K562 (cell line): Measurements from ENCODE around the gene TBRG1. TPM values are rescaled to one million over a fixed set of nuclear protein-coding genes. Genes with fewer than 3 reads are reported as not detected.

Experiments used
- CC2D1A ChIP-seq: fragments of 450-650 bp; IDR thresholded peaks from 2 replicates; pipeline ENCODE4 v1.6.1; 2017; ENCODE audit warnings: mild to moderate bottlenecking
- CREB1 ChIP-seq, 2 experiments: sonication (generic) in 1 of 2; formaldehyde crosslinking in 1 of 2; IDR thresholded peaks; 2 replicates each; pipeline versions ENCODE4 v1.6.1 to v1.8.0; 2012 to 2022; ENCODE audit warnings: inconsistent platforms in 1 of 2, mild to moderate bottlenecking in 1 of 2, missing genetic modification reagents in 1 of 2, moderate library complexity in 1 of 2
- CREB5 ChIP-seq: fragments of 250-450 bp; sonication (Bioruptor Pico); IDR thresholded peaks from 2 replicates; pipeline ENCODE4 v1.5.0; 2020; ENCODE audit warnings: mild to moderate bottlenecking
- ETV6 ChIP-seq, 3 experiments: fragments of 150-350 bp in 1 of 3; sonication (generic) in 1 of 3; formaldehyde crosslinking in 1 of 3; IDR thresholded peaks; 2 replicates each; pipeline versions ENCODE4 v1.6.1 to v1.8.0; 2014 to 2022; ENCODE audit warnings: borderline replicate concordance in 2 of 3, low read depth in 2 of 3, antibody characterized with exemption in 1 of 3, low read length in 1 of 3, mild to moderate bottlenecking in 1 of 3, missing genetic modification reagents in 1 of 3
- EWSR1 ChIP-seq: fragments of 450-650 bp; IDR thresholded peaks from 2 replicates; pipeline ENCODE4 v1.6.1; 2018; ENCODE audit warnings: borderline replicate concordance, mild to moderate bottlenecking, low read depth, moderate library complexity; ENCODE audit not compliant: partially characterized antibody
- FIP1L1 ChIP-seq: fragments of 200-400 bp; formaldehyde crosslinking; IDR thresholded peaks from 2 replicates; pipeline ENCODE4 v1.6.1; 2018; ENCODE audit warnings: mild to moderate bottlenecking, low read depth, low read length; ENCODE audit not compliant: poor library complexity, severe bottlenecking
- HNRNPUL1 ChIP-seq: fragments of 200-400 bp; formaldehyde crosslinking; IDR thresholded peaks from 2 replicates; pipeline ENCODE4 v1.6.1; 2017; ENCODE audit warnings: low read length
- JUNB ChIP-seq: fragments of 450-650 bp; formaldehyde crosslinking; conservative IDR thresholded peaks from 2 replicates; pipeline ENCODE4 v1.4.0; 2020; ENCODE audit warnings: mild to moderate bottlenecking
- NFYB ChIP-seq: IDR thresholded peaks from 2 replicates; pipeline ENCODE4 v1.6.1; 2011; ENCODE audit warnings: mild to moderate bottlenecking, moderate library complexity; ENCODE audit not compliant: insufficient read length; ENCODE audit errors: extremely low read depth
- NKRF ChIP-seq: fragments of 450-650 bp; IDR thresholded peaks from 2 replicates; pipeline ENCODE4 v1.6.1; 2016; ENCODE audit warnings: borderline replicate concordance
- NONO ChIP-seq, 2 experiments: fragments of 200-400 bp in 1 of 2; fragments of 450-650 bp in 1 of 2; formaldehyde crosslinking in 1 of 2; IDR thresholded peaks; 2 replicates each; pipeline ENCODE4 v1.6.1; 2017; ENCODE audit warnings: low read depth in 2 of 2, mild to moderate bottlenecking in 2 of 2, moderate library complexity in 2 of 2, low read length in 1 of 2
- RAD51 ChIP-seq: fragments of 450-650 bp; IDR thresholded peaks from 2 replicates; pipeline ENCODE4 v1.7.1; 2016; ENCODE audit warnings: low read depth, mild to moderate bottlenecking, borderline replicate concordance
- SMAD4 ChIP-seq: fragments of 250-450 bp; sonication (Bioruptor Pico); conservative IDR thresholded peaks from 2 replicates; pipeline ENCODE4 v1.8.0; 2021; ENCODE audit warnings: inconsistent platforms, mild to moderate bottlenecking, moderate library complexity
- SMARCB1 ChIP-seq: IDR thresholded peaks from 2 replicates; pipeline ENCODE4 v1.6.1; 2011; ENCODE audit warnings: improper control_type of control experiment, low read depth; ENCODE audit not compliant: insufficient read length
- TCF7 ChIP-seq: sonication (generic); IDR thresholded peaks from 2 replicates; pipeline ENCODE4 v1.6.1; 2016; ENCODE audit warnings: antibody characterized with exemption, borderline replicate concordance
- THRA ChIP-seq: fragments of 450-650 bp; IDR thresholded peaks from 2 replicates; pipeline ENCODE4 v1.6.1; 2017; ENCODE audit warnings: mild to moderate bottlenecking, moderate library complexity
- USF1 ChIP-seq: sonication (generic); formaldehyde crosslinking; IDR thresholded peaks from 2 replicates; pipeline ENCODE4 v1.9.0; 2022; ENCODE audit warnings: mild to moderate bottlenecking, missing genetic modification reagents
- ZBTB17 ChIP-seq: fragments of 450-650 bp; formaldehyde crosslinking; IDR thresholded peaks from 2 replicates; pipeline ENCODE4 v1.4.0; 2020; ENCODE audit warnings: mild to moderate bottlenecking
- ZNF146 ChIP-seq: IDR thresholded peaks from one replicate; pipeline ENCODE4 v1.6.1; 2018; ENCODE audit warnings: missing compliant biosample characterization; ENCODE audit not compliant: unreplicated experiment
- ZNF175 ChIP-seq: fragments of 200-800 bp; sonication (Bioruptor generic); IDR thresholded peaks from 2 replicates; pipeline ENCODE4 v1.6.1; 2016; ENCODE audit warnings: low read depth, mild to moderate bottlenecking, missing genetic modification characterization, missing compliant biosample characterization
- ZNF311 ChIP-seq: fragments of 250-450 bp; sonication (Bioruptor Pico); IDR thresholded peaks from 2 replicates; pipeline ENCODE4 v1.4.0; 2020; ENCODE audit warnings: mild to moderate bottlenecking, moderate library complexity
- polyA plus RNA-seq, 8 experiments: library from polyadenylated mRNA; depleted of rRNA in 4 of 8; stranded (reverse) in 5 of 8; unstranded in 3 of 8; fragments of >200 nt; fragmentation: Nextera tagmentation in 2 of 8; fragmentation: Illumina TruSeq in 1 of 8; extraction: Ambion mirVana in 2 of 8; extraction: Trizol in 1 of 8; gene quantifications; 2 replicates each; pipeline versions ENCODE4 v1.2.1 to v1.2.3, GENCODE V29; 2011 to 2014; ENCODE audit warnings: inconsistent platforms in 1 of 8, missing spikeins in 1 of 8
- total RNA-seq, 7 experiments: library from RNA; depleted of rRNA in 6 of 7; stranded (reverse); fragments of >200 nt in 6 of 7; fragmentation: Illumina TruSeq in 2 of 7; extraction: Trizol in 2 of 7; gene quantifications; 2 replicates each; pipeline versions ENCODE4 v1.2.1 to v1.2.3, GENCODE V29; 2011 to 2021; ENCODE audit warnings: low replicate concordance in 1 of 7

Gene TBRG1
- total and polyA plus RNA-seq, 9 of the 15 experiments (the other 6 are each of a cell fraction or from before 2014, with no cell fraction given), result 8.7 to 30.0 (median 20.2) TPM

GRCh38 chr11:124644426-124645280, 22.0 kb downstream of the TBRG1 start (continued):
- TF ChIP-seq USF1 (no peak), JUNB (CRISPR knock-in tag) (no peak), ZNF146 (CRISPR knock-in tag) (no peak), RAD51 (no peak), CC2D1A (peak; percentile 59), HNRNPUL1 (no peak), TCF7 (no peak), CREB5 (CRISPR knock-in tag) (no peak), FIP1L1 (no peak), SMARCB1 (no peak), ETV6 (IDR thresholded peaks at IDR 0.05; ENCODE audit: borderline replicate concordance in 1 of 2, low read depth in 2 of 2, low read length in 1 of 2) (no peak), ETV6 (CRISPR knock-in tag; IDR thresholded peaks at IDR 0.05; ENCODE audit: borderline replicate concordance) (no peak), SMAD4 (CRISPR knock-in tag) (no peak), NKRF (no peak), CREB1 (IDR thresholded peaks at IDR 0.05) (no peak), CREB1 (CRISPR knock-in tag; IDR thresholded peaks at IDR 0.05) (0 out of 2 replicates have a peak, but pooled peaks have one; percentile 21), ZBTB17 (CRISPR knock-in tag) (peak; percentile 24; the same call in 1 of the 2 replicates), THRA (no peak), NFYB (no peak), ZNF175 (CRISPR knock-in tag) (no peak), NONO (IDR thresholded peaks at IDR 0.05; ENCODE audit: low read depth in 2 of 2, low read length in 1 of 2) (no peak), ZNF311 (CRISPR knock-in tag) (no peak), EWSR1 (no peak)
